ENCODE measurements around the gene ZSWIM5.
"Not testable (repeated sequence)": the region's sequence is repeated elsewhere in the genome, so short reads cannot be mapped to it uniquely, and the experiment has no call there.

Gene ZSWIM5

DNA sequence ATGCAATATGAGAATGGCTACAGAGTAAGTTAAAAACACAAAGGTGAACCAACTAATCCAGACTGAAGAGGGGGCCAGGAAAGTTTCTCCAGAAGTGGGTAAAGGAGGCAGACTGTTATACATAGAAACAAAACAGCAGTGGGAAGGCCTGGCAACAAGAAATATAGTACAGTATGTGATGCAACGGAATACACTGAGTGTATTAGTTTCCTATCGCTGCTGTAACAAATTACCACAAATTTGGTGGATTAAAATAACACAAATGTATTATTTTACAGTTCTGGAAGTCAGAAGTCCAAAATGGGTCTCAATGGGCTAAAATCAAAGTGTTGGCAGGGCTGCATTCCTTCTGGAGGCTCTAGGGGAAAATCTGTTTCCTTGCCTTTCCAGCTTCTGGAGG lies 95.2 kb downstream of the ZSWIM5 start:
- DNase-seq (ENCODE audit: low read depth, low spot score), result no peak
- no peak overlapping the region for H3K4me3 ChIP-seq (ENCODE audit: low read depth, low read length)
- TF ChIP-seq, protein P1, sequence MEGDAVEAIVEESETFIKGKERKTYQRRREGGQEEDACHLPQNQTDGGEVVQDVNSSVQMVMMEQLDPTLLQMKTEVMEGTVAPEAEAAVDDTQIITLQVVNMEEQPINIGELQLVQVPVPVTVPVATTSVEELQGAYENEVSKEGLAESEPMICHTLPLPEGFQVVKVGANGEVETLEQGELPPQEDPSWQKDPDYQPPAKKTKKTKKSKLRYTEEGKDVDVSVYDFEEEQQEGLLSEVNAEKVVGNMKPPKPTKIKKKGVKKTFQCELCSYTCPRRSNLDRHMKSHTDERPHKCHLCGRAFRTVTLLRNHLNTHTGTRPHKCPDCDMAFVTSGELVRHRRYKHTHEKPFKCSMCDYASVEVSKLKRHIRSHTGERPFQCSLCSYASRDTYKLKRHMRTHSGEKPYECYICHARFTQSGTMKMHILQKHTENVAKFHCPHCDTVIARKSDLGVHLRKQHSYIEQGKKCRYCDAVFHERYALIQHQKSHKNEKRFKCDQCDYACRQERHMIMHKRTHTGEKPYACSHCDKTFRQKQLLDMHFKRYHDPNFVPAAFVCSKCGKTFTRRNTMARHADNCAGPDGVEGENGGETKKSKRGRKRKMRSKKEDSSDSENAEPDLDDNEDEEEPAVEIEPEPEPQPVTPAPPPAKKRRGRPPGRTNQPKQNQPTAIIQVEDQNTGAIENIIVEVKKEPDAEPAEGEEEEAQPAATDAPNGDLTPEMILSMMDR (IDR thresholded peaks at IDR 0.05; ENCODE audit: insufficient read depth, low read length, missing control alignments), result no peak
- ChIA-PET CTCF (no interaction called here), POLR2A (no interaction called here)

DNA sequence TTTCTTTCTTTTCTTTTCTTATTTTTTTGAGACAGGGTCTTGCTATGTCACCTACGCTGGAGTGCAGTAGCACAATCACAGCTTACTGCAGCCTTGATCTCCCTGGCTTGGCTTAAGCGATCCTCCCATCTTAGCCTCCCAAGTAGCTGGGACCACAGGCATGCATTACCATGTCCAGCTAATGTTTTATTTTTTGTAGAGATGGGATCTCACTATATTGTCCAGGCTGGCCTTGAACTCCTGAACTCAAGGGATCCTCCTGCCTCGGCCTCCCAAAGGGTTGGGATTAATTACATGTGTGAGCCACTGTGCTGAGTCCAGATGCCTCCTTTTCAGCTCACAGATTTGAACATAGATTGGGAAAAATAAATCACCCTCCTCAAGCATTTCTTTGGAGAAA lies 98.6 kb downstream of the ZSWIM5 start:
- POLR2A ChIA-PET, result no interaction called here

DNA sequence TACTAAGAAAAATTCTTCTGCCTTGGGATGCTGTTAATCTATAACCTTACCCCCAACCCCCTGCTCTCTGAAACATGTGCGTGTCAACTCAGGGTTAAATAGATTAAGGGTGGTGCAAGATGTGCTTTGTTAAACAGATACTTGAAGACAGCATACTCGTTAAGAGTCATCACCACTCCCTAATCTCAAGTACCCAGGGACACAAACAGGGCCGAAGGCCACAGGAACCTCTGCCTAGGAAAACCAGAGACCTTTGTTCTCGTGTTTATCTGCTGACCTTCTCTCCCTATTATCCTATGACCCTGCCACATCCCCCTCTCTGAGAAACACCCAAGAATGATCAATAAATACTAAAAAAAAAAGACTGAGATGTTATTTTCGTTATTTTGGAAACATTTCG lies 99.5 kb downstream of the ZSWIM5 start:
- H3K4me3 ChIP-seq (ENCODE audit: low read depth, low read length); DNase-seq (ENCODE audit: low read depth, low spot score); CTCF ChIA-PET; POLR2A ChIA-PET: not testable (repeated sequence)

More for the DNA sequence above, 98.6 kb downstream of the ZSWIM5 start:
- no peak overlapping the region for H3K4me3 ChIP-seq (ENCODE audit: low read depth, low read length)
- DNase-seq (ENCODE audit: low read depth, low spot score), result no peak
- TF ChIP-seq, protein P1 (IDR thresholded peaks at IDR 0.05; ENCODE audit: insufficient read depth, low read length, missing control alignments), result no peak
- CTCF ChIA-PET, result no interaction called here

DNA sequence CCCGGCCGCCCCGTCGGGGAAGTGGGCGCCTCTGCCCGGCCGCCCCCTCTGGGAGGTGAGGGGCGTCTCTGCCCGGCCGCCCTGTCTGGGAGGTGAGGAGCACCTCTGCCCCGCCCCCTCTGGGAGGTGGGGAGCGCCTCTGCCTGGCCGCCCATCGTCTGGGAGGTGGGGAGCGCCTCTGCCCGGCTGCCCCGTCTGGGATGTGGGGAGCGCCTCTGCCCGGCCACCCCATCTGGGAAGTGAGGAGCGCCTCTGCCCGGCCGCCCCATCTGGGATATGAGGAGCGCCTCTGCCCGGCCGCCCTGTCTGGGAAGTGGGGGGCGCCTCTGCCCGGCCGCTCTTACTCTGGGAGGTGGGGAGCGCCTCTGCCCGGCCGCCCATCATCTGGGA lies 100.3 kb downstream of the ZSWIM5 start:
- POLR2A ChIA-PET; CTCF ChIA-PET; H3K4me3 ChIP-seq (ENCODE audit: low read depth, low read length); DNase-seq (ENCODE audit: low read depth, low spot score): not testable (repeated sequence)

DNA sequence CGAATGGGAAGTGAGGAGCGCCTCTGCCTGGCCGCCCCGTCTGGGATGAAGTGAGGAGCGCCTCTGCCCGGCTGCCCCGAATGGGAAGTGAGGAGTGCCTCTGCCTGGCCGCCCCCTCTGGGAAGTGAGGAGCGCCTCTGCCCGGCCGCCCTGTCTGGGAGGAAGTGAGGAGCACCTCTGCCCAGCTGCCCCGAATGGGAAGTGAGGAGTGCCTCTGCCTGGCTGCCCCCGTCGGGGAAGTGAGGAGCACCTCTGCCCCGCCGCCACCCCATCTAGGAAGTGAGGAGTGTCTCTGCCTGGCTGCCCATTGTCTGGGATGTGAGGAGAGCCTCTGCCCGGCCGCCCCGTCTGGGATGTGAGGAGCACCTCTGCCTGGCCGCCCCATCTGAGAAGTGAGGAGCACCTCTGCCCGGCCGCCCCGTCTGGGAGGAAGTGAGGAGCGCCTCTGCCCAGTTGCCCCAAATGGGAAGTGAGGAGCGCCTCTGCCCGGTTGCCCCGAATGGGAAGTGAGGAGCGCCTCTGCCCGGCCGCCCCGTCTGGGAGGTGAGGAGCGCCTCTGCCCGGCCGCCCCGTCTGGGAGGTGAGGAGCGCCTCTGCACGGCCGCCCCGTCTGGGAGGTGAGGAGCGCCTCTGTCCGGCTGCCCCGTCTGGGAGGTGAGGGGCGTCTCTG lies 100.8 kb downstream of the ZSWIM5 start:
- DNase-seq (ENCODE audit: low read depth, low spot score); POLR2A ChIA-PET; H3K4me3 ChIP-seq (ENCODE audit: low read depth, low read length); CTCF ChIA-PET: not testable (repeated sequence)

DNA sequence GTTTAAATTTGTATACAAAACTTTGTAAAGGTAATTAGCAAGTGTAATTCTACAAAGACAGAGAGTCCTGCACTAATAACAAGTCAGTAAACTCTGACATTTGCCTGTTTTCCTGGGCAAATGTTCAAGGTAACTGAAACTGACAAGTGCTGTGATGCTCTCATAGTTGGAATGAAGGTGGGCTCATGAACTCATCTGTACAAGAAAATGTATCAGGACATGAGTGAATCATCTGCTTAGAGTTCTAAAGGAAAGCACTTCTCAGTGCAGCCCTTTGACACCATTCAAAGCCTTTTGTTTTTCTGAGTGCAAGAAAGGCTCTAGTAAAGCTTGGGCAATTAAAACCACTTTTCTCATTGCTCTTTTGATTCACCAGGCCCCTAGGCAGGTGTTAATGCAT lies 102.9 kb downstream of the ZSWIM5 start:
- ChIA-PET POLR2A (no interaction called here), CTCF (interaction anchor here (0.8 kb wide), 1 partner anchor 197 kb away, joined by 3 read pairs; no protein-coding TSS in a partner anchor)
- no peak for DNase-seq (ENCODE audit: low read depth, low spot score)
- H3K4me3 ChIP-seq (ENCODE audit: low read depth, low read length), result no peak overlapping the region
- TF ChIP-seq, protein P1 (IDR thresholded peaks at IDR 0.05; ENCODE audit: insufficient read depth, low read length, missing control alignments), result no peak

DNA sequence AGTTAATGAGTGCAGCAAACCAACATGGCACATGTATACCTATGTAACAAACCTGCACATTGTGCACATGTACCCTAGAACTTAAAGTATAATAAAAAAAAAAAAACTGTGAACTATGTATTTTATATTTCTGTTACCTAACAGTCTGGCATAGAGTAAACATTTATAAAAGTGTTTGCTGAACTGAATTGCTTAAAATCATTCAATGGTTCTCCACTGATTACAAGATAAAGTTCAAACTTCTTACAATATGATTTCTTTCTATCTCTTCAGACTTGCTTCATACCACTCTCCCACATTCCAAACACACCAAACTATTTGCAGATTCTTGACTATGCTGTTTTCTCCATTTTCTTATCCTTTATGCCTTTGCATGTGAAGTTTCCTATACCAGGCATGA lies 104.5 kb downstream of the ZSWIM5 start:
- POLR2A ChIA-PET, result no interaction called here
- H3K4me3 ChIP-seq (ENCODE audit: low read depth, low read length), result no peak overlapping the region
- no peak for DNase-seq (ENCODE audit: low read depth, low spot score)
- CTCF ChIA-PET, result no interaction called here
- TF ChIP-seq, protein P1 (IDR thresholded peaks at IDR 0.05; ENCODE audit: insufficient read depth, low read length, missing control alignments), result no peak

DNA sequence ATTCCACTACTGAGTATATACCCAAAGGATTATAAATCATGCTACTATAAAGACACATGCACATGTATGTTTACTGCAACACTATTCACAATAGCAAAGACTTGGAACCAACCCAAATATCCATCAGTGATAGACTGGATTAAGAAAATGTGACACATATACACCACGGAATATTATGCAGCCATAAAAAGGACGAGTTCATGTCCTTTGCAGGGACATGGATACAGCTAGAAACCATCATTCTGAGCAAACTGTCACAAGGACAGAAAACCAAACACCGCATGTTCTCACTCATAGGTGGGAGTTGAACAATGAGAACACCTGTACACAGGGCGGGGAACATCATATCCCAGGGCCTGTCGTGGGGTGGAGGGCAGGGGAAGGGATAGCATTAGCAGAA lies 104.9 kb downstream of the ZSWIM5 start:
- H3K4me3 ChIP-seq (ENCODE audit: low read depth, low read length); CTCF ChIA-PET; POLR2A ChIA-PET; DNase-seq (ENCODE audit: low read depth, low spot score): not testable (repeated sequence)
